Hepatocyte (in vitro differentiated cells): Measurements from ENCODE around the gene PLEKHD1. TPM values are rescaled to one million over a fixed set of nuclear protein-coding genes. Genes with fewer than 3 reads are reported as not detected.

Source experiments
- DNase-seq: peaks from one replicate; pipeline ENCODE4 v3.0.0-alpha.2; 2016; ENCODE audit warnings: low spot score
- H2AFZ ChIP-seq: fragments of 200-600 bp; sonication (generic); 2 replicates; pipeline ENCODE4 v1.6.0; 2016; ENCODE audit warnings: antibody characterized with exemption, mild to moderate bottlenecking
- H3K27ac ChIP-seq: fragments of 200-600 bp; sonication (generic); 2 replicates; pipeline ENCODE4 v1.5.1; 2016; ENCODE audit warnings: mild to moderate bottlenecking
- H3K27me3 ChIP-seq: fragments of 200-600 bp; sonication (generic); 2 replicates; pipeline ENCODE4 v1.6.1; 2016
- H3K36me3 ChIP-seq: fragments of 200-600 bp; sonication (generic); replicated peaks from 2 replicates; pipeline ENCODE4 v1.5.1; 2016; ENCODE audit warnings: low read depth; ENCODE audit not compliant: insufficient read depth
- H3K4me1 ChIP-seq: fragments of 200-600 bp; sonication (generic); 2 replicates; pipeline ENCODE4 v1.5.1; 2016; ENCODE audit warnings: mild to moderate bottlenecking, moderate library complexity; ENCODE audit not compliant: insufficient read depth
- H3K4me2 ChIP-seq: fragments of 200-600 bp; sonication (generic); 2 replicates; pipeline ENCODE4 v1.6.0; 2016
- H3K4me3 ChIP-seq: fragments of 200-600 bp; sonication (generic); 2 replicates; pipeline ENCODE4 v1.5.1; 2016; ENCODE audit warnings: mild to moderate bottlenecking
- H3K79me2 ChIP-seq: fragments of 200-600 bp; sonication (generic); 2 replicates; pipeline ENCODE4 v1.6.0; 2017; ENCODE audit warnings: mild to moderate bottlenecking
- H3K9me2 ChIP-seq: fragments of 200-600 bp; sonication (generic); replicated peaks from 2 replicates; pipeline ENCODE4 v1.6.0; 2017; ENCODE audit warnings: mild to moderate bottlenecking; ENCODE audit not compliant: insufficient read depth
- H3K9me3 ChIP-seq: fragments of 200-600 bp; sonication (generic); 2 replicates; pipeline ENCODE4 v1.5.1; 2016; ENCODE audit warnings: low read depth, mild to moderate bottlenecking
- H4K20me1 ChIP-seq: fragments of 200-600 bp; sonication (generic); 2 replicates; pipeline ENCODE4 v1.6.0; 2016; ENCODE audit warnings: mild to moderate bottlenecking; ENCODE audit not compliant: insufficient read depth, poor library complexity, severe bottlenecking
- EZH2 ChIP-seq: fragments of 200-600 bp; sonication (generic); IDR thresholded peaks from 2 replicates; pipeline ENCODE4 v1.6.1; 2016; ENCODE audit warnings: antibody characterized with exemption, mild to moderate bottlenecking, borderline replicate concordance
- EZH2phosphoT487 ChIP-seq: fragments of 200-600 bp; sonication (generic); IDR thresholded peaks from one replicate; pipeline ENCODE4 v1.6.1; 2018; ENCODE audit warnings: antibody characterized with exemption, mild to moderate bottlenecking, low read depth, moderate library complexity; ENCODE audit not compliant: unreplicated experiment, severe bottlenecking
- WGBS: methylation state at CpG from one replicate; pipeline ENCODE4 v1.1.6; 2016; ENCODE audit warnings: low lambda C conversion rate; ENCODE audit errors: missing lambda C conversion rate; 5-methylcytosine and 5-hydroxymethylcytosine counted together
- polyA plus RNA-seq: library from polyadenylated mRNA; unstranded; fragments of >200 nt; fragmentation: Nextera tagmentation; extraction: Ambion mirVana; gene quantifications from 2 replicates; pipeline ENCODE4 v1.2.1, GENCODE V29; 2016
- total RNA-seq: library from RNA; depleted of rRNA; stranded (reverse); fragments of >200 nt; gene quantifications from 2 replicates; pipeline ENCODE4 v1.2.3, GENCODE V29; 2014
- TF ChIP-seq, protein P1 (sequence below): fragments of 200-600 bp; sonication (generic); IDR thresholded peaks from 2 replicates; pipeline ENCODE4 v1.5.1; 2016; ENCODE audit warnings: antibody characterized with exemption, mild to moderate bottlenecking; ENCODE audit not compliant: poor library complexity

The PLEKHD1 gene
- total and polyA plus RNA-seq, 2 experiments from 2014 or later = not detected

DNA sequence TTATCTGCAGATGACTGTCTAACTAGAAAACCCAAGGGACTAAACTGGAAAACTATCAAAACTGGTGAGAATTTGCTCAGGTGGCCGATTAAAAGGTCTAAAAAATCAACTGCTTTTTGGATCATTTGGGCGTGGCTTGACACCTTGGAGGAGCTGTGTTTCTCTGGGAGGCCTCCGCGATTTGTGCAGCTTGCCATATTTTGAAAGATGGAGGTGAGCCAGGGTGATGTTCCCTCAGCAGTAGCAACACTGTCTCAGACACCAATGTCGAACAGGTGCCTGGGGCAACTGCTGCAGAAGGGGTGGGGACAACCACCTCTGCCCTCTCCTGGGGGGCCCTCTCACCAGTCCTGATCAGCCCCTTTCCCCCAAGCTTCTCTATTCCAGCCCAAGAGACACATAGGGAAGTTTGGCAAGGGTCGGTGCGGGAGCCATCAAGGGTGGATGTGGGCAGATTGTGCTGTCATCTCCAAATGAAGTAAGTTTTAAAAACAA, 86.4 kb downstream of the PLEKHD1 start:
- peaks cover 72% of the 10 kb centered on the region for H3K27me3 ChIP-seq
- DNase-seq = no peak
- no peaks in the 10 kb centered on the region for H3K9me3 ChIP-seq
- TF ChIP-seq EZH2 = no peak
- no peak for TF ChIP-seq EZH2phosphoT487
- TF ChIP-seq, protein P1, sequence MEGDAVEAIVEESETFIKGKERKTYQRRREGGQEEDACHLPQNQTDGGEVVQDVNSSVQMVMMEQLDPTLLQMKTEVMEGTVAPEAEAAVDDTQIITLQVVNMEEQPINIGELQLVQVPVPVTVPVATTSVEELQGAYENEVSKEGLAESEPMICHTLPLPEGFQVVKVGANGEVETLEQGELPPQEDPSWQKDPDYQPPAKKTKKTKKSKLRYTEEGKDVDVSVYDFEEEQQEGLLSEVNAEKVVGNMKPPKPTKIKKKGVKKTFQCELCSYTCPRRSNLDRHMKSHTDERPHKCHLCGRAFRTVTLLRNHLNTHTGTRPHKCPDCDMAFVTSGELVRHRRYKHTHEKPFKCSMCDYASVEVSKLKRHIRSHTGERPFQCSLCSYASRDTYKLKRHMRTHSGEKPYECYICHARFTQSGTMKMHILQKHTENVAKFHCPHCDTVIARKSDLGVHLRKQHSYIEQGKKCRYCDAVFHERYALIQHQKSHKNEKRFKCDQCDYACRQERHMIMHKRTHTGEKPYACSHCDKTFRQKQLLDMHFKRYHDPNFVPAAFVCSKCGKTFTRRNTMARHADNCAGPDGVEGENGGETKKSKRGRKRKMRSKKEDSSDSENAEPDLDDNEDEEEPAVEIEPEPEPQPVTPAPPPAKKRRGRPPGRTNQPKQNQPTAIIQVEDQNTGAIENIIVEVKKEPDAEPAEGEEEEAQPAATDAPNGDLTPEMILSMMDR = no peak
- no peaks in the 10 kb centered on the region for H3K79me2 ChIP-seq
- 94% methylated on average over 7 of the region's 7 CpGs for WGBS
- no peaks in the 10 kb centered on the region for H3K36me3 ChIP-seq
- H3K4me3 ChIP-seq = no peak overlapping the region
- H3K4me1 ChIP-seq = peaks cover 6% of the 10 kb centered on the region
- no peak overlapping the region for H3K27ac ChIP-seq
- no peaks in the 10 kb centered on the region for H3K9me2 ChIP-seq
- no peaks in the 10 kb centered on the region for H4K20me1 ChIP-seq
- no peak overlapping the region for H3K4me2 ChIP-seq
- no peak overlapping the region for H2AFZ ChIP-seq

DNA sequence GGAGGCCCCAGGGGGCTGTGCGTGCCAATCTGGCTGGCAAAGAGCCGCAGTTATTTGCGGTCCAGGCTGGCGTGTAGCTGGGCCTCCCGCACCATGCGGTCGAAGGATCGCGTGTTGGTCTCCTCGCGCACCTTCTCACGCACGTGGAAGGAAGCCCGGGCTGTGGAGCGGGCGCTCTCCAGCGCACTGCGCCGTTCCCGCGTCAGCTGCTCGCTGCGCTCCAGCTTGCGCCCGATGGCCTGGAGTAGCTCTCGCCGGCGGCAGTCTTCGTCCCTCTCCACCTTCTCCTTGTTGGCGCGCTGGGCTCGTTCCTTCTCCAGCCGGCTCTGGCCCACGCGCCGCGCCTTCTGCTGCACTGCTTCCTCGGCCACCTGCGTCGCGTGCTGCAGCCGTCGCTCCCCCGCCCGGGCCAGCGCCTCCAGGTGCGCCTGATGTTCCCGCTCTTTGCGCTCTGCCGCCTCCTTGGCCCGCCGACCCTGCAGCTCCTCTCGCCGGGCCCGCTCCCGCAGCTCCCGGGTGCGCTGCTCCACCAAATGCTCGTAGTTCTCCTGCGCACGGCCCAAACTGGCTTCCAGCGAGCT, 87.0 kb downstream of the PLEKHD1 start:
- peaks cover 73% of the 10 kb centered on the region for H3K27me3 ChIP-seq
- peak overlapping the region; percentile 84 for H3K4me2 ChIP-seq
- WGBS = 64% methylated on average over 58 of the region's 62 CpGs

DNA sequence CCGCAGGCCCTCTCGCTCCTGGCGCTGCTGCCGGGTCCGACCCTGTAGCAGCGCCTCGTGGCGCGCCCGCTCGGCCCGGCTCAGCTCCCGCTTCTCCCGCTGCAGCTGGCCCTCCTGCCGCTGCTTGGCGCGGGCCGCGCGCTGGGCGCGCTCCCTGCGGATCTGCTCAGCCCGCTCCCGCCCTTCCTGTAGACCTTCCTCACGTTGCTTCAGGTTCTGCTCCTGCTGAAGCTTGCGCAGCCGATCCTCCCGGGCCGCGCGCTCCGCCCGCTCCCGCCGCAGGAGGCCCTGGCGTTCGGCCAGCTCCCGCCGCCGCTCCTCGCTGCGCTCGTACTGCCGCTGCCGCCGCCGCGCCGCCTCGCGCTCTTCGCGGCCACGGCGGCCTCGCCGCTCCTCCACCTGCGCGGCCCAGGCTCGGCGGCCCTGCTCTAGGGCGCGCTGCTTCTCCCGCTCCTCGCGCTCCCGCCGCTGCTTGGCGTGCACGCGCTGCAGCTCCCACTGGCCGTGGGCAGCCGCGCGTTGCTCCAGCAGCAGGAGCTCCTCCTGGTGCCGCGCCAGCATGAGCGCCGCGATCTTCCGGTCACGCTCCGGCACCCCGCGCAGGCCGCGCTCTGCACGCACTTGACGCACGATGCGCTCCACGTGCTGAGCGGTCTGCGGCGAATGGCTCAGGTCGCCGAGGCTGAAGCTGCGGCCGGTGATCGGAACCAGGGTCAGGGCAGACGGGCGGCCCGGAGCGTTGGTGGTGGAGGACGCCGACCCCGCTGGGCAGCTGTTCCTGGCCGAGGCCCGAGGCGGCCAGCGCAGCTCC, 87.7 kb downstream of the PLEKHD1 start:
- TF ChIP-seq EZH2 = no peak
- no peak for TF ChIP-seq EZH2phosphoT487
- TF ChIP-seq, protein P1 = no peak
- Histone ChIP-seq H3K4me1 (peaks cover 6% of the 10 kb centered on the region), H3K27me3 (peaks cover 68% of the 10 kb centered on the region), H3K9me3 (no peaks in the 10 kb centered on the region), H3K36me3 (no peaks in the 10 kb centered on the region), H4K20me1 (no peaks in the 10 kb centered on the region), H3K4me3 (no peak overlapping the region), H3K9me2 (no peaks in the 10 kb centered on the region), H3K4me2 (peak overlapping the region; percentile 84), H3K27ac (no peak overlapping the region), H3K79me2 (no peaks in the 10 kb centered on the region), H2AFZ (no peak overlapping the region)
- WGBS = 56% methylated on average over 83 of the region's 112 CpGs
- peak; percentile 67 for DNase-seq

More for the DNA sequence above, 87.0 kb downstream of the PLEKHD1 start:
- no peaks in the 10 kb centered on the region for H4K20me1 ChIP-seq
- no peaks in the 10 kb centered on the region for H3K36me3 ChIP-seq
- no peaks in the 10 kb centered on the region for H3K9me2 ChIP-seq
- H3K79me2 ChIP-seq = no peaks in the 10 kb centered on the region
- TF ChIP-seq, protein P1 = no peak
- TF ChIP-seq EZH2phosphoT487 (no peak), EZH2 (no peak)
- H3K27ac ChIP-seq = no peak overlapping the region
- no peak for DNase-seq
- H3K9me3 ChIP-seq = no peaks in the 10 kb centered on the region
- H2AFZ ChIP-seq = no peak overlapping the region
- H3K4me1 ChIP-seq = peaks cover 6% of the 10 kb centered on the region
- H3K4me3 ChIP-seq = no peak overlapping the region
